Vagina (tissue), 2 donors: ENCODE results near the gene TIGD3. TPM values are rescaled to one million over a fixed set of nuclear protein-coding genes. Genes with fewer than 3 reads are reported as not detected.

ENCODE experiments used
- DNase-seq, 2 donors: peaks; one replicate each; pipeline ENCODE4 v3.0.0-alpha.2; 2017; ENCODE audit errors: extremely low spot score in 2 of 2
- H3K27ac ChIP-seq: fragments of 200-600 bp; sonication (generic); one replicate; pipeline ENCODE4 v1.5.1; 2019
- H3K27me3 ChIP-seq: fragments of 200-600 bp; sonication (generic); one replicate; pipeline ENCODE4 v1.5.1; 2019
- H3K36me3 ChIP-seq, 2 donors: fragments of 200-600 bp; sonication (generic); one replicate each; pipeline ENCODE4 v1.5.1; 2017 to 2019
- H3K4me1 ChIP-seq: fragments of 200-600 bp; sonication (generic); one replicate; pipeline ENCODE4 v1.5.1; 2019
- H3K4me3 ChIP-seq, 2 donors: fragments of 200-600 bp; sonication (generic); 1 replicate in 1 of 2; 2 replicates in 1 of 2; pipeline ENCODE4 v1.5.1; 2016 to 2019
- H3K9me3 ChIP-seq: fragments of 200-600 bp; sonication (generic); one replicate; pipeline ENCODE4 v1.5.1; 2019
- CTCF ChIP-seq, 3 experiments: fragments of 450-650 bp in 2 of 3; fragments of 200-600 bp in 1 of 3; sonication (generic) in 1 of 3; IDR thresholded peaks; one replicate each; pipeline ENCODE4 v1.5.1; 2017 to 2019; ENCODE audit warnings: antibody characterized with exemption in 3 of 3, mild to moderate bottlenecking in 2 of 3, moderate library complexity in 2 of 3
- POLR2A ChIP-seq, 2 donors: fragments of 450-650 bp; IDR thresholded peaks; one replicate each; pipeline ENCODE4 v1.6.1; 2017; ENCODE audit warnings: antibody characterized with exemption in 2 of 2, mild to moderate bottlenecking in 2 of 2, moderate library complexity in 2 of 2
- POLR2AphosphoS5 ChIP-seq, 2 donors: sonication (generic); formaldehyde crosslinking; IDR thresholded peaks; one replicate each; pipeline ENCODE4 v1.9.0; 2017; ENCODE audit warnings: antibody characterized with exemption in 2 of 2, mild to moderate bottlenecking in 2 of 2, low read depth in 1 of 2; ENCODE audit not compliant: insufficient read depth in 1 of 2
- intact Hi-C: fragments of 100-400 bp; cut with DNase I; formaldehyde crosslinking; loops from one replicate; pipeline ENCODE4 v1.15.1; 2023
- total RNA-seq: library from RNA; depleted of rRNA; stranded (reverse); fragments of >200 nt; gene quantifications from one replicate; pipeline ENCODE4 v1.2.3, GENCODE V29; 2016

Gene TIGD3
- total RNA-seq, 1 donor from 2014 or later = not detected

- Histone ChIP-seq H3K4me3 (no peak overlapping the region), H3K27me3 (no peaks in the 10 kb centered on the region), H3K27ac (no peak overlapping the region), H3K9me3 (no peaks in the 10 kb centered on the region), H3K4me1 (peaks cover 26% of the 10 kb centered on the region), H3K36me3 (peaks cover 0 to 13% of the 10 kb centered on the region in 2 donors)
- DNase-seq = no peak
- intact Hi-C loops = no loop called here
- no peak for TF ChIP-seq POLR2A (IDR thresholded peaks at IDR 0.05)
These were observed 1.9 kb downstream of the TIGD3 start for GRCh38 chr11:65356394-65356972.

GRCh38 chr11:65357856-65358356 is 3.4 kb downstream of the TIGD3 start:
- no peaks in the 10 kb centered on the region for H3K27me3 ChIP-seq
- DNase-seq = no peak
- H3K27ac ChIP-seq = no peak overlapping the region
- intact Hi-C loops = no loop called here
- H3K4me3 ChIP-seq = no peak overlapping the region
- no peaks in the 10 kb centered on the region for H3K36me3 ChIP-seq
- TF ChIP-seq POLR2A (IDR thresholded peaks at IDR 0.05) (no peak), CTCF (IDR thresholded peaks at IDR 0.05) (no peak), POLR2AphosphoS5 (IDR thresholded peaks at IDR 0.05; ENCODE audit: insufficient read depth in 1 of 2, low read depth in 1 of 2) (no peak)
- peaks cover 26% of the 10 kb centered on the region for H3K4me1 ChIP-seq
- H3K9me3 ChIP-seq = no peaks in the 10 kb centered on the region

GRCh38 chr11:65362320-65362931 is 7.9 kb downstream of the TIGD3 start:
- Histone ChIP-seq H3K4me1 (peaks cover 10% of the 10 kb centered on the region), H3K36me3 (no peaks in the 10 kb centered on the region), H3K9me3 (no peaks in the 10 kb centered on the region), H3K27me3 (no peaks in the 10 kb centered on the region), H3K4me3 (no peak overlapping the region), H3K27ac (no peak overlapping the region)
- DNase-seq = no peak
- intact Hi-C loops = no loop called here
- no peak for TF ChIP-seq POLR2A (IDR thresholded peaks at IDR 0.05)
- no peak for TF ChIP-seq POLR2AphosphoS5 (IDR thresholded peaks at IDR 0.05; ENCODE audit: insufficient read depth in 1 of 2, low read depth in 1 of 2)
- TF ChIP-seq CTCF (IDR thresholded peaks at IDR 0.05) = no peak

- TF ChIP-seq POLR2A (IDR thresholded peaks at IDR 0.05) (no peak), POLR2AphosphoS5 (IDR thresholded peaks at IDR 0.05; ENCODE audit: insufficient read depth in 1 of 2, low read depth in 1 of 2) (no peak), CTCF (IDR thresholded peaks at IDR 0.05) (no peak)
- Histone ChIP-seq H3K36me3 (no peaks in the 10 kb centered on the region), H3K27ac (no peak overlapping the region), H3K4me3 (no peak overlapping the region), H3K27me3 (no peaks in the 10 kb centered on the region), H3K4me1 (peaks cover 10% of the 10 kb centered on the region), H3K9me3 (no peaks in the 10 kb centered on the region)
- intact Hi-C loops = no loop called here
- DNase-seq = no peak
These were observed 8.4 kb downstream of the TIGD3 start for GRCh38 chr11:65362966-65363365.

GRCh38 chr11:65363770-65364169 is 9.2 kb downstream of the TIGD3 start:
- H3K9me3 ChIP-seq = no peaks in the 10 kb centered on the region
- H3K4me3 ChIP-seq = no peak overlapping the region
- no peak for DNase-seq
- no peaks in the 10 kb centered on the region for H3K36me3 ChIP-seq
- H3K27ac ChIP-seq = no peak overlapping the region
- intact Hi-C loops = no loop called here
- H3K27me3 ChIP-seq = no peaks in the 10 kb centered on the region
- H3K4me1 ChIP-seq = peaks cover 10% of the 10 kb centered on the region
- TF ChIP-seq CTCF (IDR thresholded peaks at IDR 0.05) (no peak), POLR2AphosphoS5 (IDR thresholded peaks at IDR 0.05; ENCODE audit: insufficient read depth in 1 of 2, low read depth in 1 of 2) (no peak), POLR2A (IDR thresholded peaks at IDR 0.05) (no peak)
